Panc1 (cell line): Measurements from ENCODE around the gene DNASE1L2.

Source experiments
- POLR2AphosphoS5 ChIP-seq: IDR thresholded peaks from 2 replicates; pipeline ENCODE4 v1.6.1; 2012; ENCODE audit warnings: mild to moderate bottlenecking, low read depth, low read length, moderate library complexity
- SIN3A ChIP-seq: IDR thresholded peaks from 2 replicates; pipeline ENCODE4 v1.6.1; 2012; ENCODE audit warnings: low read depth, mild to moderate bottlenecking, low read length, moderate library complexity, borderline replicate concordance; ENCODE audit not compliant: insufficient read depth
- TF ChIP-seq, protein P1 (sequence below): fragments of 450-650 bp; IDR thresholded peaks from 2 replicates; pipeline ENCODE4 v1.5.1; 2017; ENCODE audit warnings: mild to moderate bottlenecking
- TF ChIP-seq, protein P2 (sequence below), 2 experiments: IDR thresholded peaks; 2 replicates each; pipeline ENCODE4 v1.6.1; 2011 to 2012; ENCODE audit warnings: low read depth in 2 of 2, control low read depth in 1 of 2, low read length in 1 of 2, mild to moderate bottlenecking in 1 of 2, moderate library complexity in 1 of 2; ENCODE audit not compliant: insufficient read depth in 1 of 2

DNA sequence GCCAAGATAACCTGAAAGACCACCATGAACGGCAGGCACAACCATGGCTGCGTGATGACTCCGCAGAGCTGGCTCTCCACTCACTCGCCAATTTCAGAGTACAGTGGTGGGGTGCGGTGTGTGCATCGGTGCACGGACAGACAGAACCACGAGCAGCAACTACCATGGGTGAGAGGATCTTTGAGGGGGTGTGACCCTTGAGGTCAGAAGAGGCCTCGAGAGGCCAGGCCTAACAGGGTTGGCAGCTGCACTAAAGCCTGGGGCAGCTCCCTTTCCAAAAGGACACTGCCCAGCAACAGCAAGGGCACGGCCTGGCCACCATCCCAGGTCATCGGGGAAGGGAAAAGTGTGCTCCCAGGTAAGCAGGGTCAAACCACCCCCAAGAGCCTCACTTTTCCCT is 17.0 kb downstream of the DNASE1L2 start:
- TF ChIP-seq, protein P1, sequence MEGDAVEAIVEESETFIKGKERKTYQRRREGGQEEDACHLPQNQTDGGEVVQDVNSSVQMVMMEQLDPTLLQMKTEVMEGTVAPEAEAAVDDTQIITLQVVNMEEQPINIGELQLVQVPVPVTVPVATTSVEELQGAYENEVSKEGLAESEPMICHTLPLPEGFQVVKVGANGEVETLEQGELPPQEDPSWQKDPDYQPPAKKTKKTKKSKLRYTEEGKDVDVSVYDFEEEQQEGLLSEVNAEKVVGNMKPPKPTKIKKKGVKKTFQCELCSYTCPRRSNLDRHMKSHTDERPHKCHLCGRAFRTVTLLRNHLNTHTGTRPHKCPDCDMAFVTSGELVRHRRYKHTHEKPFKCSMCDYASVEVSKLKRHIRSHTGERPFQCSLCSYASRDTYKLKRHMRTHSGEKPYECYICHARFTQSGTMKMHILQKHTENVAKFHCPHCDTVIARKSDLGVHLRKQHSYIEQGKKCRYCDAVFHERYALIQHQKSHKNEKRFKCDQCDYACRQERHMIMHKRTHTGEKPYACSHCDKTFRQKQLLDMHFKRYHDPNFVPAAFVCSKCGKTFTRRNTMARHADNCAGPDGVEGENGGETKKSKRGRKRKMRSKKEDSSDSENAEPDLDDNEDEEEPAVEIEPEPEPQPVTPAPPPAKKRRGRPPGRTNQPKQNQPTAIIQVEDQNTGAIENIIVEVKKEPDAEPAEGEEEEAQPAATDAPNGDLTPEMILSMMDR: no peak
- TF ChIP-seq, protein P2, sequence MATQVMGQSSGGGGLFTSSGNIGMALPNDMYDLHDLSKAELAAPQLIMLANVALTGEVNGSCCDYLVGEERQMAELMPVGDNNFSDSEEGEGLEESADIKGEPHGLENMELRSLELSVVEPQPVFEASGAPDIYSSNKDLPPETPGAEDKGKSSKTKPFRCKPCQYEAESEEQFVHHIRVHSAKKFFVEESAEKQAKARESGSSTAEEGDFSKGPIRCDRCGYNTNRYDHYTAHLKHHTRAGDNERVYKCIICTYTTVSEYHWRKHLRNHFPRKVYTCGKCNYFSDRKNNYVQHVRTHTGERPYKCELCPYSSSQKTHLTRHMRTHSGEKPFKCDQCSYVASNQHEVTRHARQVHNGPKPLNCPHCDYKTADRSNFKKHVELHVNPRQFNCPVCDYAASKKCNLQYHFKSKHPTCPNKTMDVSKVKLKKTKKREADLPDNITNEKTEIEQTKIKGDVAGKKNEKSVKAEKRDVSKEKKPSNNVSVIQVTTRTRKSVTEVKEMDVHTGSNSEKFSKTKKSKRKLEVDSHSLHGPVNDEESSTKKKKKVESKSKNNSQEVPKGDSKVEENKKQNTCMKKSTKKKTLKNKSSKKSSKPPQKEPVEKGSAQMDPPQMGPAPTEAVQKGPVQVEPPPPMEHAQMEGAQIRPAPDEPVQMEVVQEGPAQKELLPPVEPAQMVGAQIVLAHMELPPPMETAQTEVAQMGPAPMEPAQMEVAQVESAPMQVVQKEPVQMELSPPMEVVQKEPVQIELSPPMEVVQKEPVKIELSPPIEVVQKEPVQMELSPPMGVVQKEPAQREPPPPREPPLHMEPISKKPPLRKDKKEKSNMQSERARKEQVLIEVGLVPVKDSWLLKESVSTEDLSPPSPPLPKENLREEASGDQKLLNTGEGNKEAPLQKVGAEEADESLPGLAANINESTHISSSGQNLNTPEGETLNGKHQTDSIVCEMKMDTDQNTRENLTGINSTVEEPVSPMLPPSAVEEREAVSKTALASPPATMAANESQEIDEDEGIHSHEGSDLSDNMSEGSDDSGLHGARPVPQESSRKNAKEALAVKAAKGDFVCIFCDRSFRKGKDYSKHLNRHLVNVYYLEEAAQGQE (IDR thresholded peaks at IDR 0.05; ENCODE audit: insufficient read depth in 1 of 2, low read depth in 2 of 2, low read length in 1 of 2): no peak
- no peak for TF ChIP-seq POLR2AphosphoS5
- TF ChIP-seq SIN3A: no peak
